Measurements from ENCODE around the gene SCP2.

DNA sequence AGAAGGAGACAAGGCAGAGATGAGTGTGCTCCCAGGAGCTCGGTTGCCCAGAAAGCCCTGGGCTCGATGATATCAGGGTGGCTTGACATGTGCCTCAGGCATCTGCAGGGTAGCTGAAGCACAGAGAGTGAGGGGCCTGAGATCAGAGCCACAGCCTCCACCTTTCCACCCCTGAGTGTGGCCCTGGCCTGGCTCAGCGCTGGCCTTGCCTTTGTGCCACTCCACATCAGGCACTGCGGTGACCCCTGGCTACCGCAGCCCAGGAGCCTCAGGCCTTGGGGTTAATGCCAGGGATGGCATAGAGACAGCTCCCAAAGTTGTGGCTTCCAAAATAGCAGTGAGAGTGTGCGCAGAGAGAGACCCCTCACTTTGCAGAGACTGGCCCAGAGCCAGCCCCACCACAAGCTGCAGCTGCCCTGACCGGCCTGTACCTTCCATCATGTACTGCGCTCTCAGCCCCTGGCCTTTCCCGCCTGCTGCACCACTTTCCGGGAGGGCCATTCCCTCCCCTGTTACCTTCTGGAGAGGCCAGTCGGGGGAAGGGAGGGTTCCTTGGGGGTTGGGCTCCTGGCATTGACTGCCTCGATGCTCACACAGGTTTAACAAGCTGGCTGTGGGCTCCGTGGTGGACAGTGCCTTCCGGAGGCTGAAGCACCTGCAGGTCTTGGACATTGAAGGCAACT is 154.4 kb downstream of the SCP2 start:
- TF ChIP-seq, protein P1, sequence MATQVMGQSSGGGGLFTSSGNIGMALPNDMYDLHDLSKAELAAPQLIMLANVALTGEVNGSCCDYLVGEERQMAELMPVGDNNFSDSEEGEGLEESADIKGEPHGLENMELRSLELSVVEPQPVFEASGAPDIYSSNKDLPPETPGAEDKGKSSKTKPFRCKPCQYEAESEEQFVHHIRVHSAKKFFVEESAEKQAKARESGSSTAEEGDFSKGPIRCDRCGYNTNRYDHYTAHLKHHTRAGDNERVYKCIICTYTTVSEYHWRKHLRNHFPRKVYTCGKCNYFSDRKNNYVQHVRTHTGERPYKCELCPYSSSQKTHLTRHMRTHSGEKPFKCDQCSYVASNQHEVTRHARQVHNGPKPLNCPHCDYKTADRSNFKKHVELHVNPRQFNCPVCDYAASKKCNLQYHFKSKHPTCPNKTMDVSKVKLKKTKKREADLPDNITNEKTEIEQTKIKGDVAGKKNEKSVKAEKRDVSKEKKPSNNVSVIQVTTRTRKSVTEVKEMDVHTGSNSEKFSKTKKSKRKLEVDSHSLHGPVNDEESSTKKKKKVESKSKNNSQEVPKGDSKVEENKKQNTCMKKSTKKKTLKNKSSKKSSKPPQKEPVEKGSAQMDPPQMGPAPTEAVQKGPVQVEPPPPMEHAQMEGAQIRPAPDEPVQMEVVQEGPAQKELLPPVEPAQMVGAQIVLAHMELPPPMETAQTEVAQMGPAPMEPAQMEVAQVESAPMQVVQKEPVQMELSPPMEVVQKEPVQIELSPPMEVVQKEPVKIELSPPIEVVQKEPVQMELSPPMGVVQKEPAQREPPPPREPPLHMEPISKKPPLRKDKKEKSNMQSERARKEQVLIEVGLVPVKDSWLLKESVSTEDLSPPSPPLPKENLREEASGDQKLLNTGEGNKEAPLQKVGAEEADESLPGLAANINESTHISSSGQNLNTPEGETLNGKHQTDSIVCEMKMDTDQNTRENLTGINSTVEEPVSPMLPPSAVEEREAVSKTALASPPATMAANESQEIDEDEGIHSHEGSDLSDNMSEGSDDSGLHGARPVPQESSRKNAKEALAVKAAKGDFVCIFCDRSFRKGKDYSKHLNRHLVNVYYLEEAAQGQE (tag by site-specific recombination; IDR thresholded peaks at IDR 0.05) = no peak
- TF ChIP-seq ZSCAN16 (tag by site-specific recombination; IDR thresholded peaks at IDR 0.05) = no peak
- no peak for TF ChIP-seq ZNF530 (tag by site-specific recombination; IDR thresholded peaks at IDR 0.05; ENCODE audit: low read depth)
- TF ChIP-seq ZFP41 (tag by site-specific recombination; IDR thresholded peaks at IDR 0.05; ENCODE audit: borderline replicate concordance) = no peak
- TF ChIP-seq, protein P2, sequence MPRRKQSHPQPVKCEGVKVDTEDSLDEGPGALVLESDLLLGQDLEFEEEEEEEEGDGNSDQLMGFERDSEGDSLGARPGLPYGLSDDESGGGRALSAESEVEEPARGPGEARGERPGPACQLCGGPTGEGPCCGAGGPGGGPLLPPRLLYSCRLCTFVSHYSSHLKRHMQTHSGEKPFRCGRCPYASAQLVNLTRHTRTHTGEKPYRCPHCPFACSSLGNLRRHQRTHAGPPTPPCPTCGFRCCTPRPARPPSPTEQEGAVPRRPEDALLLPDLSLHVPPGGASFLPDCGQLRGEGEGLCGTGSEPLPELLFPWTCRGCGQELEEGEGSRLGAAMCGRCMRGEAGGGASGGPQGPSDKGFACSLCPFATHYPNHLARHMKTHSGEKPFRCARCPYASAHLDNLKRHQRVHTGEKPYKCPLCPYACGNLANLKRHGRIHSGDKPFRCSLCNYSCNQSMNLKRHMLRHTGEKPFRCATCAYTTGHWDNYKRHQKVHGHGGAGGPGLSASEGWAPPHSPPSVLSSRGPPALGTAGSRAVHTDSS (tag by site-specific recombination; IDR thresholded peaks at IDR 0.05) = no peak
- TF ChIP-seq, protein P3, sequence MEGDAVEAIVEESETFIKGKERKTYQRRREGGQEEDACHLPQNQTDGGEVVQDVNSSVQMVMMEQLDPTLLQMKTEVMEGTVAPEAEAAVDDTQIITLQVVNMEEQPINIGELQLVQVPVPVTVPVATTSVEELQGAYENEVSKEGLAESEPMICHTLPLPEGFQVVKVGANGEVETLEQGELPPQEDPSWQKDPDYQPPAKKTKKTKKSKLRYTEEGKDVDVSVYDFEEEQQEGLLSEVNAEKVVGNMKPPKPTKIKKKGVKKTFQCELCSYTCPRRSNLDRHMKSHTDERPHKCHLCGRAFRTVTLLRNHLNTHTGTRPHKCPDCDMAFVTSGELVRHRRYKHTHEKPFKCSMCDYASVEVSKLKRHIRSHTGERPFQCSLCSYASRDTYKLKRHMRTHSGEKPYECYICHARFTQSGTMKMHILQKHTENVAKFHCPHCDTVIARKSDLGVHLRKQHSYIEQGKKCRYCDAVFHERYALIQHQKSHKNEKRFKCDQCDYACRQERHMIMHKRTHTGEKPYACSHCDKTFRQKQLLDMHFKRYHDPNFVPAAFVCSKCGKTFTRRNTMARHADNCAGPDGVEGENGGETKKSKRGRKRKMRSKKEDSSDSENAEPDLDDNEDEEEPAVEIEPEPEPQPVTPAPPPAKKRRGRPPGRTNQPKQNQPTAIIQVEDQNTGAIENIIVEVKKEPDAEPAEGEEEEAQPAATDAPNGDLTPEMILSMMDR (tag by site-specific recombination; IDR thresholded peaks at IDR 0.05) = no peak
- no peak for TF ChIP-seq RBAK (tag by site-specific recombination; IDR thresholded peaks at IDR 0.05)
- TF ChIP-seq ZNF114 (tag by site-specific recombination; IDR thresholded peaks at IDR 0.05) = no peak
- TF ChIP-seq ZNF473 (tag by site-specific recombination; IDR thresholded peaks at IDR 0.05) = no peak
